ENCODE measurements around the gene KLRF2. TPM values are rescaled to one million over a fixed set of nuclear protein-coding genes. Genes with fewer than 3 reads are reported as not detected.

The KLRF2 gene
- total RNA-seq, 1 donor from 2014 or later = not detected

DNA sequence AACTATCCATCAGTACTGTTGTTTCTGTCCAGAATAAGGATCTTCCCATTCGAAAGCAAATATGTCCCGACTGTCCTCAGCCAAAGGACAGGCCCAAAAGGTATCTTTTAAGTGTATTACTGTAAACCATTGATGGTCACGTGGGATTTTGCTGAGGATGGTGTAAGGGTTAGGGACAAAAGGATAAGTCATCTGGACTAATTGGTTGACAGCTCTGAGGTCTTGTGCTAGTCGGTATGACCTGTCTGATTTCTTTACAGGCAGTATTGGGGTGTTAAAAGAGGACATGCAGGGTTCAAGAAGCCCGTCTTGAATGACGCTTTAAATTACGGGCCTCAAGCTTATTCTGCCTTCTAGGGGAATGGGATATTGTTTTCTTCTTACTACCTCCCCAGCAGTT lies 26.5 kb downstream of the KLRF2 start:
- Histone ChIP-seq H3K4me3 (ENCODE audit: low read length in 3 of 3) (no peak overlapping the region), H3K9ac (ENCODE audit: low read depth in 1 of 3, low read length in 3 of 3) (no peak overlapping the region), H3K9me3 (ENCODE audit: control insufficient read depth in 3 of 3, low read length in 3 of 3) (peaks cover 3 to 6% (median 6%) of the 10 kb centered on the region in 3 donors), H3K36me3 (ENCODE audit: control insufficient read depth in 3 of 3, insufficient read depth in 3 of 3, low read length in 3 of 3) (no peaks in the 10 kb centered on the region), H3K4me1 (ENCODE audit: control insufficient read depth in 3 of 3, insufficient read depth in 3 of 3, low read length in 3 of 3) (no peaks in the 10 kb centered on the region), H3K27ac (ENCODE audit: low read depth, low read length) (no peak overlapping the region), H3K27me3 (ENCODE audit: control insufficient read depth in 3 of 3, insufficient read depth in 3 of 3, low read length in 3 of 3) (no peaks in the 10 kb centered on the region)

DNA sequence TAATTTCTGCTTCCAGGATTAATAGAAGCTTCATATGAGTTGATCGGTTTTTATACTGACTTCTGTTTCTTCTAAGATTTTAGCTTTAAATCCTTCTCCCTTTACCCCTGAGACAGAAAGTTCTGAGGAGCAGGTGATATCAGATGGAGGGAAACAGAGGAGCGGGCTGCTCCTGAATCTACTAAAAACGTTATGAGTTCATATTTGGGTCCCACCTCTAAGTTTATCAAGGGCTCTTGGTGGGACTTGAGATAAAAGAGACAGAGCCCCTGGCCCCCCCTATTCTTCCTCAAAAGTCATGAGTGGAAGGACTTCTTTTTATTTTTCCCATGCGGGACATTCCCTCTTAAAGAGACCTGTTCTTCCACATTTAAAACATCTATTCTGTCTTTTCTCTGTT lies 27.1 kb downstream of the KLRF2 start:
- Histone ChIP-seq H3K27me3 (ENCODE audit: control insufficient read depth in 3 of 3, insufficient read depth in 3 of 3, low read length in 3 of 3) (no peaks in the 10 kb centered on the region), H3K9me3 (ENCODE audit: control insufficient read depth in 3 of 3, low read length in 3 of 3) (peaks cover 3 to 6% (median 4%) of the 10 kb centered on the region in 3 donors), H3K4me3 (ENCODE audit: low read length in 3 of 3) (no peak overlapping the region), H3K27ac (ENCODE audit: low read depth, low read length) (no peak overlapping the region), H3K36me3 (ENCODE audit: control insufficient read depth in 3 of 3, insufficient read depth in 3 of 3, low read length in 3 of 3) (no peaks in the 10 kb centered on the region), H3K4me1 (ENCODE audit: control insufficient read depth in 3 of 3, insufficient read depth in 3 of 3, low read length in 3 of 3) (no peaks in the 10 kb centered on the region), H3K9ac (ENCODE audit: low read depth in 1 of 3, low read length in 3 of 3) (no peak overlapping the region)

DNA sequence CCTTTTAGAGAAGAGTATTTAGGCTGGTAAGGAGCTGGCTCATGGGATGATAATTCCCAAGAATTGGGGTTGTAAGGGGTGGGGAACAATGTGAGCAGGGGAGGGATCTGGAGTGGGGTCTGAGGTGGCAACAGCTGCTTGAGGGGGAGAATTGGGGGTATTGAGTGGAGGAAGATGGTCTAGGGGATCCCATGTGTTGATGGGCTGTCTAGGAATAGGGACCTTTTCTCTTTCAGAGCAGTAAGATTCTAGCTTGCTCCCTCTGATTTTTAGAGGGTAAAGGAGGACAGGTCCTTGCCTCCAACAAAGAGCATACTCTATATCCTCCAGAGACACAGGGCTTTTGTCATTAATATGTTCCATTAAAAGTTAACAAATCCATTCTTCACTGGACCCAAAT lies 28.4 kb downstream of the KLRF2 start:
- Histone ChIP-seq H3K4me1 (ENCODE audit: control insufficient read depth in 3 of 3, insufficient read depth in 3 of 3, low read length in 3 of 3) (no peaks in the 10 kb centered on the region), H3K27ac (ENCODE audit: low read depth, low read length) (no peak overlapping the region), H3K4me3 (ENCODE audit: low read length in 3 of 3) (no peak overlapping the region), H3K9me3 (ENCODE audit: control insufficient read depth in 3 of 3, low read length in 3 of 3) (peaks cover 2 to 6% (median 3%) of the 10 kb centered on the region in 3 donors), H3K9ac (ENCODE audit: low read depth in 1 of 3, low read length in 3 of 3) (no peak overlapping the region), H3K36me3 (ENCODE audit: control insufficient read depth in 3 of 3, insufficient read depth in 3 of 3, low read length in 3 of 3) (no peaks in the 10 kb centered on the region), H3K27me3 (ENCODE audit: control insufficient read depth in 3 of 3, insufficient read depth in 3 of 3, low read length in 3 of 3) (no peaks in the 10 kb centered on the region)

DNA sequence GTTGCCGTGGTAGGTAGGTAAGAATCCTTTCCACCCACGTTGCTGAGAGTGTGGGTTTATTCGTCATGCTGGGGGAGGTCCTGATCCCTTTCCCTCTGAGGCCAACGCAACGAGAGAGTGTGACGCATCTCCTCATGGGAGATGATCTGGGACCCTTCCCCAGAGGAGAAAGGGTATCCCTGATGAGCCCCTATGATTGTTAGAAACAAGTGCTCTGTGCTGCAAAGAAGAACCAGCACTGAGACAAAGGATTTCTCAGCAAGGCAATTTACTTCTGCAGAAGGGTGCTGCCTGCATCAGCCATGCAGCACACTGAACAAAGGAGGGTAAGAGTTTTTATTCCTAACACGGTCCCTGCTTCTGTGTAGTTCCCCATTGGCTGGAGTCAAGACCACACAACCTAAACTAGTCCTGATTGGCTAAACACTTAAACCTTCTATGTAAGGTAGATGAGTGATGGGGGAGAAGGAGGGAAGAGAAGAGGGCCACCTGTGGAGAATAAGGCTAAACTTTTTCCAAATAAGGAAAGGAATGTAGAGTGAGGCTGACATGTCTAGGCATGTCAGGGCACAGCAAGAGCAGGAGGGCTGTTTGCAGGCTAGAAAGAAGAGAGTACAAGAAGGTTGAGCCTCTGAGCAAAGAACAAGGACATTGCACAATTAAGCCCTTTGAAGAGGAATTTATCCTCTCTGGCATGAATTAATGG lies 29.6 kb downstream of the KLRF2 start:
- Histone ChIP-seq H3K36me3 (ENCODE audit: control insufficient read depth in 3 of 3, insufficient read depth in 3 of 3, low read length in 3 of 3) (no peaks in the 10 kb centered on the region), H3K9me3 (ENCODE audit: control insufficient read depth in 3 of 3, low read length in 3 of 3) (peaks cover 2 to 6% (median 3%) of the 10 kb centered on the region in 3 donors), H3K4me3 (ENCODE audit: low read length in 3 of 3) (no peak overlapping the region), H3K4me1 (ENCODE audit: control insufficient read depth in 3 of 3, insufficient read depth in 3 of 3, low read length in 3 of 3) (no peaks in the 10 kb centered on the region), H3K27me3 (ENCODE audit: control insufficient read depth in 3 of 3, insufficient read depth in 3 of 3, low read length in 3 of 3) (no peaks in the 10 kb centered on the region), H3K9ac (ENCODE audit: low read depth in 1 of 3, low read length in 3 of 3) (no peak overlapping the region), H3K27ac (ENCODE audit: low read depth, low read length) (no peak overlapping the region)

DNA sequence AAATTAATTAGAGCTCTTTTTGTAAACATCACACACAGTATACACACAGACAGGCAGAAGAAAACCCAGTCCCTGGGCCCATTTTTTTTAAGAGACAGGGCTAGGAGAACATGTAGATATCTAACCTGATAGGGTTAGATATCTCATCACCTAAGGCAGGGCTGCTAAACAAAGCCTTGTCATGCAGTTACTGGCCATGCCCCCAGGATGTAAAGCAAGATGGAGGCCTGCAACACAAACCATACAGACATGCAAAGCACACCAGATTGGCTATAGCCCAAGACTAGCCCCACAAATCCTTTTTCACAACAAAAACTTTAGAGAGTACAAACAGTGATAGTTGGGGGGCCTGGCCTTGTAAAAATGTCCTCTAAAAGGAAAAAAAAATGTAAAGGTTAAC lies 30.4 kb downstream of the KLRF2 start:
- Histone ChIP-seq H3K9ac (ENCODE audit: low read depth in 1 of 3, low read length in 3 of 3) (no peak overlapping the region), H3K27ac (ENCODE audit: low read depth, low read length) (no peak overlapping the region), H3K4me3 (ENCODE audit: low read length in 3 of 3) (no peak overlapping the region), H3K36me3 (ENCODE audit: control insufficient read depth in 3 of 3, insufficient read depth in 3 of 3, low read length in 3 of 3) (no peaks in the 10 kb centered on the region), H3K27me3 (ENCODE audit: control insufficient read depth in 3 of 3, insufficient read depth in 3 of 3, low read length in 3 of 3) (no peaks in the 10 kb centered on the region), H3K4me1 (ENCODE audit: control insufficient read depth in 3 of 3, insufficient read depth in 3 of 3, low read length in 3 of 3) (no peaks in the 10 kb centered on the region), H3K9me3 (ENCODE audit: control insufficient read depth in 3 of 3, low read length in 3 of 3) (peaks cover 2 to 6% (median 3%) of the 10 kb centered on the region in 3 donors)

DNA sequence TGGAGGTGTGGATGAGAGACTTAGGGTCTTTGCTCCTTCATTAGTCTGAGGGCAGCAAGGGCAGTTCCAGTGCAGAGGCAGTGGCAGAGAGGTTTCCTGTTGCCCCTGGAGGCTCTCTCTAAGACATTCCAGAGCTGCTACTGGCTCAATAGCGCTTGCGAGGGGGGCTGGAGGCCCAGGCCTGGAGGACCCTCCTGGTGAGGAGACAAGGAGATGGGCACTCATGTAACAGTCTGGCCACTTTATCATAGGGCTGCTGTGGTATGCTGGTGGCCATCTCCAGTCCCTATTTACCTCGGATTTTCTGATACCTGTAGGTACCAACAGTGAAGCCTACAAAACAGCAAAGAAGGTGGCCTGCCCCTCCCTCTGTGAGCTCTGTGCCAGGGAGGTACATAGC lies 38.2 kb downstream of the KLRF2 start:
- peaks cover 0 to 3% (median 0%) of the 10 kb centered on the region in 3 donors for H3K27me3 ChIP-seq (ENCODE audit: control insufficient read depth in 3 of 3, insufficient read depth in 3 of 3, low read length in 3 of 3)
- no peaks in the 10 kb centered on the region for H3K4me1 ChIP-seq (ENCODE audit: control insufficient read depth in 3 of 3, insufficient read depth in 3 of 3, low read length in 3 of 3)
- no peaks in the 10 kb centered on the region for H3K36me3 ChIP-seq (ENCODE audit: control insufficient read depth in 3 of 3, insufficient read depth in 3 of 3, low read length in 3 of 3)
- no peak overlapping the region for H3K9ac ChIP-seq (ENCODE audit: low read depth in 1 of 3, low read length in 3 of 3)
- no peaks in the 10 kb centered on the region for H3K9me3 ChIP-seq (ENCODE audit: control insufficient read depth in 3 of 3, low read length in 3 of 3)
- H3K4me3 ChIP-seq (ENCODE audit: low read length in 3 of 3) = no peak overlapping the region
- no peak overlapping the region for H3K27ac ChIP-seq (ENCODE audit: low read depth, low read length)

DNA sequence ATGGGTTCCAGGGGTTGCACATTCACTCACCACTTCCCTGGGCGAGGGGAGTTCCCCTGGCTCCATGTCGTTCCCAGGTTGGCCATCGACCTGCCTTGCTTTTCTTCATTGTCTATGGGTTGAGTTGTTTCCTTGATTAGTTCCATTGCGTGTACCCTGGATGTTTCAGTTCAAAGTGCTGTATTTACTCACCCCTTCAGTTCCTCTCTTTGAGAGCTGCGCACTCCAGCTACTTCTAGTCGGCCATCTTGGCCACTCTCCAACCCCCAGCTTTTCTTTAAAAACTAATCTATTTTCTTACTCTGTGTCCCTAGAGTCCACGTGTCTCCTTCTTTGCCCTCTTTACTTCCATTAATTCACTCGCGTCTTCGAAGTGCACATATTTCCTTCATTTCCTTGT lies 39.2 kb downstream of the KLRF2 start:
- H3K9me3 ChIP-seq (ENCODE audit: control insufficient read depth in 3 of 3, low read length in 3 of 3) = no peaks in the 10 kb centered on the region
- H3K36me3 ChIP-seq (ENCODE audit: control insufficient read depth in 3 of 3, insufficient read depth in 3 of 3, low read length in 3 of 3) = no peaks in the 10 kb centered on the region
- no peaks in the 10 kb centered on the region for H3K4me1 ChIP-seq (ENCODE audit: control insufficient read depth in 3 of 3, insufficient read depth in 3 of 3, low read length in 3 of 3)
- no peak overlapping the region for H3K4me3 ChIP-seq (ENCODE audit: low read length in 3 of 3)
- H3K27me3 ChIP-seq (ENCODE audit: control insufficient read depth in 3 of 3, insufficient read depth in 3 of 3, low read length in 3 of 3) = peaks cover 0 to 3% (median 0%) of the 10 kb centered on the region in 3 donors
- no peak overlapping the region for H3K27ac ChIP-seq (ENCODE audit: low read depth, low read length)
- H3K9ac ChIP-seq (ENCODE audit: low read depth in 1 of 3, low read length in 3 of 3) = no peak overlapping the region

DNA sequence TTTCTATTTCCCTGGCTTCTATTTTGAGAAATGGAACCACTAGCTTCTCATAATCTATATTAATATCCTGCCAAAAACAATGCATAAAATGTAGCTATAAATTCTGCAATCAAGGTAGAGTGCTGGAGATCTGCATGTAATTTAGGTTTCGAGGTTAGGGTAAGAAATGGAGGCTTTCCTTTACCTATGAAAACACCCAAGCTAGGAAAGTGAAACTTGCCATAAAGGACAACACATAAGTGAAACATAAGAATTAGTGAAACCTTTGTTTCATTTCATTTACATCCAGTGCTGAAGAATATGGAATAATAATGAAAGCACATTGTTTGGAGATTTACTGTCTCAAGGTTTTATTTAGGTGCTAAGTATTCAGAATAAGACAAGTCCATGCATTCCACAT lies 41.1 kb downstream of the KLRF2 start:
- Histone ChIP-seq H3K27me3 (ENCODE audit: control insufficient read depth in 3 of 3, insufficient read depth in 3 of 3, low read length in 3 of 3) (peaks cover 0 to 3% (median 0%) of the 10 kb centered on the region in 3 donors), H3K4me1 (ENCODE audit: control insufficient read depth in 3 of 3, insufficient read depth in 3 of 3, low read length in 3 of 3) (no peaks in the 10 kb centered on the region), H3K27ac (ENCODE audit: low read depth, low read length) (no peak overlapping the region), H3K36me3 (ENCODE audit: control insufficient read depth in 3 of 3, insufficient read depth in 3 of 3, low read length in 3 of 3) (no peaks in the 10 kb centered on the region), H3K9ac (ENCODE audit: low read depth in 1 of 3, low read length in 3 of 3) (no peak overlapping the region), H3K4me3 (ENCODE audit: low read length in 3 of 3) (no peak overlapping the region), H3K9me3 (ENCODE audit: control insufficient read depth in 3 of 3, low read length in 3 of 3) (no peaks in the 10 kb centered on the region)

DNA sequence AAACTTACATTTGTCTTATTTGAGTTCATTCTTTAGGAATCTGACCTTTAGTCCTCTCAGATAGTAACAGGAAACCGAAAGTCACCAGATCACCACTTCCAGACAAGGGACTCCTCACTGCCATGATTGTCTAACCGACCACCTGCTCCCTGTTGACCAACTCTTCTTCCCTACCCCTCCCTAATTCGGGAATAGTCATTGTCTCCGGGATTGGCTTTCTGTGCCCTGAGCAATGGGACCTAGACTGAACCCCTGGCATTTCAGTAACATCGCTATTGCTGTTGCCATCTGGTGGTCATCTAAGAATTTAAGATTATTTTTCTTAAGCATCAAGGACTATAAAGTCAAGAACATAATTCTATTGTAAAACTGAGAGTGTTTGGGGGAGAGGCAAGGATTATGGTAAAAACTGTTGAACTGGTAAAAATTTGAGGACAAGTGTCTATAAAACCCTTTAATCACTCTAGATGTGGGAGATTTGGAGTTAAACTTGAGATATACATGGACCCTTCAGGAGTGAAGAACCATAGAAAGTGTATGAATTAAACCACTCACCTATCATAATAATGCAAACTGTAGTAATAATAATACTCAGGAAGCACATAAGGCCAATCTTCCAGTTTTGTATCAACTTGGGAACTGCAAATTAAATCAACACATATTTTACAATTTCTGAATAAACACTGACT lies 44.6 kb downstream of the KLRF2 start:
- H3K27ac ChIP-seq (ENCODE audit: low read depth, low read length) = no peak overlapping the region
- H3K9me3 ChIP-seq (ENCODE audit: control insufficient read depth in 3 of 3, low read length in 3 of 3) = no peaks in the 10 kb centered on the region
- H3K27me3 ChIP-seq (ENCODE audit: control insufficient read depth in 3 of 3, insufficient read depth in 3 of 3, low read length in 3 of 3) = no peaks in the 10 kb centered on the region
- H3K4me1 ChIP-seq (ENCODE audit: control insufficient read depth in 3 of 3, insufficient read depth in 3 of 3, low read length in 3 of 3) = no peaks in the 10 kb centered on the region
- no peaks in the 10 kb centered on the region for H3K36me3 ChIP-seq (ENCODE audit: control insufficient read depth in 3 of 3, insufficient read depth in 3 of 3, low read length in 3 of 3)
- H3K4me3 ChIP-seq (ENCODE audit: low read length in 3 of 3) = peak overlapping the region; percentile 52 to 68 (median 61)
- no peak overlapping the region for H3K9ac ChIP-seq (ENCODE audit: low read depth in 1 of 3, low read length in 3 of 3)

DNA sequence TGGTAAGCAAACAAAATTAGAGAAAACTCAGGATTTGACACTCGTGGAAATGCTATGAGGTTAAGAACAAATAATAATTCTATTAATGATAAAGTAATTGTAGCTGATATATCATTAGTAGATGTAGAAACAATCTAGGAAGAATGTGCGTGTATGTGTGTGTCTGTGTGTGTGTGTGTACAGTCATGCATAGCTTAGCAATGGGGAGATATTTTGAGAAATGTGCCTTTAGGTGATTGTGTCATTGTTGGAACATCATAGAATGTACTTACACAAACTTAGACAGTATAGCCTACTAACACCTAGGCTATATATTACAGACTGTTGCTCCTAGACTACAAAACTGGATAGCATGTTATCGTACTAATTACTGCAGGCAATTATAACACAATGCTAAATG lies 45.6 kb downstream of the KLRF2 start:
- Histone ChIP-seq H3K4me3 (ENCODE audit: low read length in 3 of 3) (no peak overlapping the region), H3K4me1 (ENCODE audit: control insufficient read depth in 3 of 3, insufficient read depth in 3 of 3, low read length in 3 of 3) (no peaks in the 10 kb centered on the region), H3K9ac (ENCODE audit: low read depth in 1 of 3, low read length in 3 of 3) (no peak overlapping the region), H3K27ac (ENCODE audit: low read depth, low read length) (no peak overlapping the region), H3K27me3 (ENCODE audit: control insufficient read depth in 3 of 3, insufficient read depth in 3 of 3, low read length in 3 of 3) (no peaks in the 10 kb centered on the region), H3K36me3 (ENCODE audit: control insufficient read depth in 3 of 3, insufficient read depth in 3 of 3, low read length in 3 of 3) (no peaks in the 10 kb centered on the region), H3K9me3 (ENCODE audit: control insufficient read depth in 3 of 3, low read length in 3 of 3) (no peaks in the 10 kb centered on the region)
